B cell (primary cell): ENCODE data around the gene PXDC1. TPM values are rescaled to one million over a fixed set of nuclear protein-coding genes. Genes with fewer than 3 reads are reported as not detected.

Experiments
- ATAC-seq: fragments of 200-7000 bp; cut with Tn5 transposase; one replicate; pipeline ENCODE4 v1.10.0; 2021; ENCODE audit warnings: low read depth, mild to moderate bottlenecking, moderate number of reproducible peaks, moderate library complexity
- CTCF ChIA-PET: fragments of 350-600 bp; sonication (Branson Sonifier 250); formaldehyde crosslinking; loops from one replicate; lab custom pipeline; 2021; ENCODE audit warnings: antibody characterized with exemption, inconsistent platforms; lab: Charles Lee
- POLR2A ChIA-PET: fragments of 350-600 bp; sonication (Branson Sonifier 250); formaldehyde crosslinking; loops from one replicate; lab custom pipeline; 2021; ENCODE audit warnings: antibody characterized with exemption; lab: Charles Lee
- DNase-seq: peaks from one replicate; pipeline ENCODE4 v3.0.0; 2013
- H2AFZ ChIP-seq: 2 replicates; pipeline ENCODE4 v1.6.1; 2012; ENCODE audit warnings: mild to moderate bottlenecking, low read depth, low read length; ENCODE audit not compliant: insufficient read depth, poor library complexity, severe bottlenecking
- H3K27ac ChIP-seq, 2 donors: 1 replicate in 1 of 2; 2 replicates in 1 of 2; pipeline ENCODE4 v1.5.1; 2012 to 2013; ENCODE audit warnings: low read length in 2 of 2, mild to moderate bottlenecking in 2 of 2, moderate library complexity in 1 of 2
- H3K27me3 ChIP-seq, 4 experiments: fragments of 200-600 bp in 1 of 4; sonication (generic) in 1 of 4; replicated peaks in 1 of 4; 1 replicate in 2 of 4; 2 replicates in 2 of 4; pipeline versions ENCODE4 v1.6.1 to v1.7.0; 2013 to 2016; ENCODE audit warnings: low read length in 3 of 4, mild to moderate bottlenecking in 2 of 4, mixed read lengths in 1 of 4, moderate library complexity in 1 of 4; ENCODE audit not compliant: insufficient read depth in 4 of 4, control insufficient read depth in 3 of 4; ENCODE audit errors: control extremely low read depth in 1 of 4
- H3K36me3 ChIP-seq, 2 experiments: replicated peaks in 1 of 2; 1 replicate in 1 of 2; 2 replicates in 1 of 2; pipeline versions ENCODE4 v1.6.1 to v1.7.1; 2013; ENCODE audit warnings: low read length in 1 of 2; ENCODE audit not compliant: insufficient read depth in 2 of 2, control insufficient read depth in 1 of 2; ENCODE audit errors: control extremely low read depth in 1 of 2, extremely low read depth in 1 of 2
- H3K4me1 ChIP-seq, 2 donors: fragments of 200-600 bp in 1 of 2; sonication (generic) in 1 of 2; 1 replicate in 1 of 2; 2 replicates in 1 of 2; pipeline versions ENCODE4 v1.5.1 to v1.6.1; 2013 to 2017; ENCODE audit warnings: low read length in 2 of 2; ENCODE audit not compliant: control insufficient read depth in 2 of 2, insufficient read depth in 2 of 2
- H3K4me2 ChIP-seq: replicated peaks from 2 replicates; pipeline ENCODE3; 2012; ENCODE audit warnings: mild to moderate bottlenecking, low read depth, low read length; ENCODE audit not compliant: poor library complexity, severe bottlenecking
- H3K4me3 ChIP-seq, 5 experiments: fragments of 200-600 bp in 1 of 5; sonication (generic) in 1 of 5; 1 replicate in 3 of 5; 2 replicates in 2 of 5; pipeline versions ENCODE4 v1.5.1 to v1.7.0; 2011 to 2016; ENCODE audit warnings: low read length in 4 of 5, mild to moderate bottlenecking in 4 of 5, low read depth in 2 of 5, control low read depth in 1 of 5, moderate library complexity in 1 of 5; ENCODE audit not compliant: insufficient read depth in 1 of 5; ENCODE audit errors: control extremely low read depth in 1 of 5, extremely low read depth in 1 of 5
- H3K79me2 ChIP-seq: fragments of 200-600 bp; sonication (generic); one replicate; pipeline ENCODE4 v1.6.0; 2016; ENCODE audit warnings: low read length; ENCODE audit not compliant: control insufficient read depth, insufficient read depth
- H3K9ac ChIP-seq: fragments of 200-600 bp; sonication (generic); 2 replicates; pipeline ENCODE4 v1.6.1; 2017; ENCODE audit warnings: mild to moderate bottlenecking, low read length, moderate library complexity
- H3K9me3 ChIP-seq, 3 donors: one replicate each; pipeline versions ENCODE4 v1.6.1 to v1.7.1; 2013; ENCODE audit warnings: low read length in 2 of 3; ENCODE audit not compliant: control insufficient read depth in 2 of 3, insufficient read depth in 1 of 3; ENCODE audit errors: control extremely low read depth in 1 of 3
- H4K20me1 ChIP-seq: 2 replicates; pipeline ENCODE4 v1.6.0; 2012; ENCODE audit warnings: mild to moderate bottlenecking, low read length; ENCODE audit not compliant: insufficient read depth, control insufficient read depth, poor library complexity, severe bottlenecking
- H3K27ac Mint-ChIP-seq: one replicate; pipeline ENCODE4 v1.8.0; 2021; ENCODE audit warnings: mixed read lengths
- H3K27me3 Mint-ChIP-seq: one replicate; pipeline ENCODE4 v1.8.0; 2021; ENCODE audit warnings: mixed read lengths
- H3K4me1 Mint-ChIP-seq: one replicate; pipeline ENCODE4 v1.8.0; 2021; ENCODE audit warnings: mixed read lengths
- H3K4me3 Mint-ChIP-seq: one replicate; pipeline ENCODE4 v1.8.0; 2021; ENCODE audit warnings: mixed read lengths
- H3K9me3 Mint-ChIP-seq: one replicate; pipeline ENCODE4 v1.8.0; 2022; ENCODE audit warnings: mixed read lengths; ENCODE audit not compliant: insufficient read depth
- EZH2 ChIP-seq: IDR thresholded peaks from 2 replicates; pipeline ENCODE4 v1.6.1; 2012; ENCODE audit warnings: borderline replicate concordance, low read depth, mild to moderate bottlenecking, moderate library complexity, low read length; ENCODE audit not compliant: insufficient read depth, poor library complexity, severe bottlenecking
- WGBS: methylation state at CpG from one replicate; pipeline ENCODE4 v1.1.5; 2013; ENCODE audit warnings: missing lambda C conversion rate; ENCODE audit not compliant: insufficient coverage; 5-methylcytosine and 5-hydroxymethylcytosine counted together
- intact Hi-C: fragments of 100-400 bp; cut with micrococcal nuclease; formaldehyde crosslinking; loops from one replicate; pipeline ENCODE4 v1.10.0; 2022
- polyA plus RNA-seq: library from polyadenylated mRNA; depleted of rRNA; stranded (reverse); fragments of >200 nt; gene quantifications from 2 replicates; pipeline ENCODE4 v1.2.3, GENCODE V29; 2012
- total RNA-seq, 2 donors: library from RNA; stranded (reverse); fragments of 120-200 nt in 1 of 2; gene quantifications; 1 replicate in 1 of 2; 2 replicates in 1 of 2; pipeline versions ENCODE4 v1.2.3 to v1.2.4, GENCODE V29; 2013 to 2022
- TF ChIP-seq, protein P1 (sequence below): fragments of 200-600 bp; IDR thresholded peaks from one replicate; pipeline ENCODE4 v1.8.0; 2022; ENCODE audit warnings: antibody characterized with exemption, mild to moderate bottlenecking

PXDC1 gene
- total and polyA plus RNA-seq, 2 donors (not counting 1 experiment from before 2014, with no cell fraction given) = 4.7 to 18.9 TPM

- peaks cover 7% of the 10 kb centered on the region for H3K27me3 Mint-ChIP-seq
- peaks cover 0 to 19% (median 5%) of the 10 kb centered on the region in 4 experiments for H3K27me3 ChIP-seq
- peak overlapping the region; percentile 90 for H2AFZ ChIP-seq
- TF ChIP-seq, protein P1, sequence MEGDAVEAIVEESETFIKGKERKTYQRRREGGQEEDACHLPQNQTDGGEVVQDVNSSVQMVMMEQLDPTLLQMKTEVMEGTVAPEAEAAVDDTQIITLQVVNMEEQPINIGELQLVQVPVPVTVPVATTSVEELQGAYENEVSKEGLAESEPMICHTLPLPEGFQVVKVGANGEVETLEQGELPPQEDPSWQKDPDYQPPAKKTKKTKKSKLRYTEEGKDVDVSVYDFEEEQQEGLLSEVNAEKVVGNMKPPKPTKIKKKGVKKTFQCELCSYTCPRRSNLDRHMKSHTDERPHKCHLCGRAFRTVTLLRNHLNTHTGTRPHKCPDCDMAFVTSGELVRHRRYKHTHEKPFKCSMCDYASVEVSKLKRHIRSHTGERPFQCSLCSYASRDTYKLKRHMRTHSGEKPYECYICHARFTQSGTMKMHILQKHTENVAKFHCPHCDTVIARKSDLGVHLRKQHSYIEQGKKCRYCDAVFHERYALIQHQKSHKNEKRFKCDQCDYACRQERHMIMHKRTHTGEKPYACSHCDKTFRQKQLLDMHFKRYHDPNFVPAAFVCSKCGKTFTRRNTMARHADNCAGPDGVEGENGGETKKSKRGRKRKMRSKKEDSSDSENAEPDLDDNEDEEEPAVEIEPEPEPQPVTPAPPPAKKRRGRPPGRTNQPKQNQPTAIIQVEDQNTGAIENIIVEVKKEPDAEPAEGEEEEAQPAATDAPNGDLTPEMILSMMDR = peak; percentile 67
- no peak for TF ChIP-seq EZH2
- no peaks in the 10 kb centered on the region for H3K9me3 Mint-ChIP-seq
- DNase-seq (peak; percentile 86), ATAC-seq (peak; percentile 73)
- no peaks in the 10 kb centered on the region for H3K36me3 ChIP-seq
- H3K27ac ChIP-seq = peak overlapping the region; percentile 36
- H3K4me1 Mint-ChIP-seq = peaks cover 57% of the 10 kb centered on the region
- H3K4me3 Mint-ChIP-seq = peak overlapping the region; percentile 75
- peaks cover 36 to 51% of the 10 kb centered on the region in 2 donors for H3K4me1 ChIP-seq
- peak overlapping the region; percentile 79 for H3K9ac ChIP-seq
- under 1% methylated on average over 101 of the region's 104 CpGs for WGBS
- peak overlapping the region; percentile 98 for H3K4me2 ChIP-seq
- intact Hi-C loops = loop anchor here (1.0 to 5.0 kb wide), 2 partner anchors 97 to 635 kb away; partner anchors contain the start of genes BPHL and FAM50B
- no peaks in the 10 kb centered on the region for H4K20me1 ChIP-seq
- peaks cover 0 to 4% (median 0%) of the 10 kb centered on the region in 3 donors for H3K9me3 ChIP-seq
- POLR2A ChIA-PET = interaction anchor here (0.6 to 1.6 kb wide), 3 partner anchors 23 to 266 kb away, joined by 3 to 9 read pairs (median 5); partner anchors contain the start of gene FAM50B
- peak overlapping the region; percentile 53 for H3K27ac Mint-ChIP-seq
- no peaks in the 10 kb centered on the region for H3K79me2 ChIP-seq
- peak overlapping the region in 4 of 5 experiments; percentile 45 to 73 (median 62) for H3K4me3 ChIP-seq
- CTCF ChIA-PET = interaction anchor here (0.6 to 1.3 kb wide), 4 partner anchors 9 to 271 kb away, joined by 4 to 5 read pairs (median 4); partner anchors contain the start of gene FAM50B
Observed at GRCh38 chr6:3751730-3752530, 417 bp upstream of the PXDC1 start.
